HG03175 (cell line): Measurements from ENCODE around the gene SPRING1.
"Not testable (repeated sequence)": the region's sequence is repeated elsewhere in the genome, so short reads cannot be mapped to it uniquely, and the experiment has no call there.

ENCODE experiments used
- ATAC-seq: cut with Tn5 transposase; IDR thresholded peaks from one replicate; pipeline ENCODE4 v1.9.1; 2021; ENCODE audit warnings: mild to moderate bottlenecking, moderate library complexity; ENCODE audit not compliant: unreplicated experiment

Gene SPRING1

GRCh38 chr12:116742787-116743186 lies 4.9 kb upstream of the SPRING1 start:
- ATAC-seq: not testable (repeated sequence)

- no peak for ATAC-seq
Measured at GRCh38 chr12:116739381-116739887, 1.6 kb upstream of the SPRING1 start.

- no peak for ATAC-seq
Measured at GRCh38 chr12:116736962-116737773, 701 bp downstream of the SPRING1 start.

- ATAC-seq: no peak
Measured at GRCh38 chr12:116735951-116736599, 1.8 kb downstream of the SPRING1 start.

- no peak for ATAC-seq
Measured at GRCh38 chr12:116735084-116735483, 2.8 kb downstream of the SPRING1 start.

GRCh38 chr12:116734156-116734768 lies 3.6 kb downstream of the SPRING1 start:
- no peak for ATAC-seq

- ATAC-seq: no peak
Measured at GRCh38 chr12:116731801-116732200, 6.1 kb downstream of the SPRING1 start.

GRCh38 chr12:116727891-116728290 lies 10.0 kb downstream of the SPRING1 start:
- no peak for ATAC-seq

- no peak for ATAC-seq
Measured at GRCh38 chr12:116727261-116727660, 10.6 kb downstream of the SPRING1 start.

GRCh38 chr12:116726694-116727093 lies 11.2 kb downstream of the SPRING1 start:
- ATAC-seq: no peak

- ATAC-seq: no peak
Measured at GRCh38 chr12:116722245-116722644, 15.6 kb downstream of the SPRING1 start.

- ATAC-seq: no peak
Measured at GRCh38 chr12:116719731-116720528, 17.9 kb downstream of the SPRING1 start.

- ATAC-seq: no peak
Measured at GRCh38 chr12:116718655-116719454, 19.0 kb downstream of the SPRING1 start.

GRCh38 chr12:116717466-116718437 lies 20.1 kb downstream of the SPRING1 start:
- ATAC-seq: no peak

GRCh38 chr12:116714175-116714574 lies 23.7 kb downstream of the SPRING1 start:
- ATAC-seq: no peak

GRCh38 chr12:116713527-116713926 lies 24.3 kb downstream of the SPRING1 start:
- no peak for ATAC-seq

GRCh38 chr12:116712458-116713303 lies 25.2 kb downstream of the SPRING1 start:
- ATAC-seq: no peak
